HepG2 (cell line): ENCODE results near the gene MESD. TPM values are rescaled to one million over a fixed set of nuclear protein-coding genes. Genes with fewer than 3 reads are reported as not detected.

Experiments
- AGO2 ChIP-seq: fragments of 200-400 bp; formaldehyde crosslinking; optimal IDR thresholded peaks from 2 replicates; pipeline ENCODE3; 2017; ENCODE audit warnings: mild to moderate bottlenecking, low read depth, low read length, moderate library complexity
- FOSL2 ChIP-seq: sonication (generic); formaldehyde crosslinking; IDR thresholded peaks from 2 replicates; pipeline ENCODE4 v1.4.0; 2020; ENCODE audit warnings: missing genetic modification reagents
- GPN1 ChIP-seq: sonication (generic); formaldehyde crosslinking; IDR thresholded peaks from 2 replicates; pipeline ENCODE4 v1.5.1; 2020; ENCODE audit warnings: missing genetic modification reagents, borderline replicate concordance
- KAT7 ChIP-seq: IDR thresholded peaks from 2 replicates; pipeline ENCODE4 v1.6.1; 2018; ENCODE audit warnings: borderline replicate concordance, missing compliant biosample characterization
- KIAA2018 ChIP-seq: sonication (generic); formaldehyde crosslinking; IDR thresholded peaks from 2 replicates; pipeline ENCODE4 v1.5.0; 2020; ENCODE audit warnings: mild to moderate bottlenecking, missing genetic modification reagents, borderline replicate concordance
- MEIS1 ChIP-seq: sonication (generic); formaldehyde crosslinking; IDR thresholded peaks from 2 replicates; pipeline ENCODE4 v1.9.0; 2021; ENCODE audit warnings: mild to moderate bottlenecking, missing genetic modification reagents, moderate library complexity, borderline replicate concordance
- PHF8 ChIP-seq: sonication (generic); formaldehyde crosslinking; IDR thresholded peaks from 2 replicates; pipeline ENCODE4 v1.5.0; 2020; ENCODE audit warnings: missing genetic modification reagents
- POLR2G ChIP-seq: fragments of 200-400 bp; formaldehyde crosslinking; IDR thresholded peaks from 2 replicates; pipeline ENCODE4 v1.6.1; 2018; ENCODE audit warnings: mild to moderate bottlenecking, low read depth, low read length, moderate library complexity
- TFDP1 ChIP-seq: IDR thresholded peaks from 2 replicates; pipeline ENCODE4 v1.6.1; 2016; ENCODE audit warnings: missing compliant biosample characterization, missing genetic modification reagents, borderline replicate concordance
- ZBTB26 ChIP-seq: IDR thresholded peaks from 2 replicates; pipeline ENCODE4 v1.6.1; 2016; ENCODE audit warnings: missing compliant biosample characterization, missing genetic modification reagents, borderline replicate concordance
- ZBTB7B ChIP-seq: sonication (generic); formaldehyde crosslinking; IDR thresholded peaks from 2 replicates; pipeline ENCODE4 v1.4.0; 2020; ENCODE audit warnings: missing genetic modification reagents
- ZNF276 ChIP-seq: sonication (generic); formaldehyde crosslinking; IDR thresholded peaks from 2 replicates; pipeline ENCODE4 v1.4.0; 2020; ENCODE audit warnings: mild to moderate bottlenecking, low read depth, missing genetic modification reagents
- ZNF766 ChIP-seq: sonication (generic); formaldehyde crosslinking; IDR thresholded peaks from 2 replicates; pipeline ENCODE4 v1.5.0; 2020; ENCODE audit warnings: missing genetic modification reagents, borderline replicate concordance
- ZNF878 ChIP-seq: sonication (generic); formaldehyde crosslinking; IDR thresholded peaks from 2 replicates; pipeline ENCODE4 v1.8.1; 2023; ENCODE audit warnings: mild to moderate bottlenecking, missing genetic modification reagents, moderate library complexity
- polyA plus RNA-seq, 8 experiments: library from polyadenylated mRNA; depleted of rRNA in 3 of 8; stranded (reverse) in 7 of 8; unstranded in 1 of 8; fragments of >200 nt; fragmentation: Illumina TruSeq in 4 of 8; extraction: Trizol in 4 of 8; gene quantifications; 2 replicates each; pipeline versions ENCODE4 v1.2.1 to v1.2.3, GENCODE V29; 2011 to 2016; ENCODE audit warnings: low read depth in 4 of 8, missing spikeins in 1 of 8, mixed read lengths in 1 of 8; ENCODE audit not compliant: insufficient read depth in 1 of 8
- total RNA-seq, 5 experiments: library from RNA; depleted of rRNA; stranded (reverse); fragments of >200 nt; fragmentation: Illumina TruSeq; extraction: Trizol; gene quantifications; 2 replicates each; pipeline ENCODE4 v1.2.3, GENCODE V29; 2016; ENCODE audit warnings: low read depth in 1 of 5

The MESD gene
- total and polyA plus RNA-seq, 2 of the 13 experiments (the other 11 are each of a cell fraction or from before 2014, with no cell fraction given), result 18.0 to 46.2 TPM

GRCh38 chr15:81000624-81001151 is 11.1 kb upstream of the MESD start, which contains the start of gene TLNRD1 (continued):
- TF ChIP-seq KIAA2018 (no peak), GPN1 (0 out of 2 replicates have a peak, but pooled peaks have one; percentile 61), ZNF766 (CRISPR knock-in tag) (0 out of 2 replicates have a peak, but pooled peaks have one; percentile 38), POLR2G (peak; percentile 94), FOSL2 (peak; percentile 12; the same call in 1 of the 2 replicates), KAT7 (CRISPR knock-in tag) (peak; percentile 83; the same call in 1 of the 2 replicates), ZNF276 (CRISPR knock-in tag) (peak; percentile 28; the same call in 1 of the 2 replicates), MEIS1 (CRISPR knock-in tag) (no peak), ZNF878 (CRISPR knock-in tag) (peak; percentile 76), AGO2 (peak; percentile 35), PHF8 (CRISPR knock-in tag) (peak; percentile 95), TFDP1 (CRISPR knock-in tag) (peak; percentile 62; the same call in 1 of the 2 replicates), ZBTB7B (CRISPR knock-in tag) (peak; percentile 78), ZBTB26 (0 out of 2 replicates have a peak, but pooled peaks have one; percentile 44)
